ACC112 (cell line): ENCODE data around the gene SRSF2.

Experiments
- H2AFZ ChIP-seq: fragments of 200-600 bp; sonication (generic); one replicate; pipeline ENCODE4 v1.6.0; 2017; ENCODE audit warnings: antibody characterized with exemption, low read length; ENCODE audit not compliant: unreplicated experiment
- H3K27ac ChIP-seq: fragments of 200-600 bp; sonication (generic); 2 replicates; pipeline ENCODE4 v1.5.1; 2014; ENCODE audit warnings: low read depth, mild to moderate bottlenecking, antibody characterized with exemption, low read length, moderate library complexity
- H3K27me3 ChIP-seq: fragments of 200-600 bp; sonication (generic); 2 replicates; pipeline ENCODE4 v1.6.1; 2014; ENCODE audit warnings: mild to moderate bottlenecking, antibody characterized with exemption, low read length, moderate library complexity, mixed read lengths; ENCODE audit not compliant: insufficient read depth
- H3K36me3 ChIP-seq: fragments of 200-600 bp; sonication (generic); 2 replicates; pipeline ENCODE4 v1.6.1; 2016; ENCODE audit warnings: mild to moderate bottlenecking, antibody characterized with exemption, low read length, moderate library complexity, mixed read lengths; ENCODE audit not compliant: insufficient read depth
- H3K4me1 ChIP-seq: fragments of 200-600 bp; sonication (generic); one replicate; pipeline ENCODE4 v1.6.1; 2016; ENCODE audit warnings: low read length, mixed read lengths; ENCODE audit not compliant: insufficient read depth, unreplicated experiment, control insufficient read depth
- H3K4me3 ChIP-seq: fragments of 200-600 bp; sonication (generic); 2 replicates; pipeline ENCODE4 v1.5.1; 2014; ENCODE audit warnings: mild to moderate bottlenecking, low read depth, low read length
- H3K79me2 ChIP-seq: fragments of 200-600 bp; sonication (generic); one replicate; pipeline ENCODE4 v1.6.0; 2016; ENCODE audit warnings: low read length; ENCODE audit not compliant: control insufficient read depth, unreplicated experiment, insufficient read depth

The SRSF2 gene

GRCh38 chr17:76688165-76688622 lies 48.9 kb downstream of the SRSF2 start:
- peak overlapping the region; percentile 8; the same call in 1 of the 2 replicates for H3K4me3 ChIP-seq
- H3K79me2 ChIP-seq, result peaks cover 29% of the 10 kb centered on the region
- H3K27me3 ChIP-seq, result no peaks in the 10 kb centered on the region
- peak overlapping the region; percentile 90 for H3K27ac ChIP-seq
- H3K4me1 ChIP-seq, result peaks cover 34% of the 10 kb centered on the region
- no peak overlapping the region for H2AFZ ChIP-seq
- 0 out of 2 replicates have a peak, but pooled peaks cover 4% of the 10 kb centered on the region for H3K36me3 ChIP-seq

- H2AFZ ChIP-seq, result no peak overlapping the region
- no peak overlapping the region for H3K4me3 ChIP-seq
- H3K36me3 ChIP-seq, result 0 out of 2 replicates have a peak, but pooled peaks cover 4% of the 10 kb centered on the region
- peak overlapping the region; percentile 90 for H3K27ac ChIP-seq
- H3K4me1 ChIP-seq, result peaks cover 35% of the 10 kb centered on the region
- H3K79me2 ChIP-seq, result peaks cover 26% of the 10 kb centered on the region
- no peaks in the 10 kb centered on the region for H3K27me3 ChIP-seq
Observed at GRCh38 chr17:76687298-76688164, 49.6 kb downstream of the SRSF2 start.

GRCh38 chr17:76686538-76687297 lies 50.4 kb downstream of the SRSF2 start:
- Histone ChIP-seq H3K36me3 (0 out of 2 replicates have a peak, but pooled peaks cover 4% of the 10 kb centered on the region), H3K4me3 (no peak overlapping the region), H2AFZ (no peak overlapping the region), H3K27me3 (no peaks in the 10 kb centered on the region), H3K79me2 (peaks cover 19% of the 10 kb centered on the region), H3K4me1 (peaks cover 43% of the 10 kb centered on the region), H3K27ac (no peak overlapping the region; the same call in 1 of the 2 replicates)

- Histone ChIP-seq H3K27ac (no peak overlapping the region), H3K36me3 (0 out of 2 replicates have a peak, but pooled peaks cover 4% of the 10 kb centered on the region), H3K4me3 (no peak overlapping the region), H2AFZ (no peak overlapping the region), H3K4me1 (peaks cover 47% of the 10 kb centered on the region), H3K27me3 (no peaks in the 10 kb centered on the region), H3K79me2 (peaks cover 11% of the 10 kb centered on the region)
Observed at GRCh38 chr17:76685846-76686245, 51.3 kb downstream of the SRSF2 start.

- 0 out of 2 replicates have a peak, but pooled peaks cover 4% of the 10 kb centered on the region for H3K36me3 ChIP-seq
- H3K27me3 ChIP-seq, result no peaks in the 10 kb centered on the region
- H3K4me3 ChIP-seq, result no peak overlapping the region
- peaks cover 6% of the 10 kb centered on the region for H3K79me2 ChIP-seq
- no peak overlapping the region for H2AFZ ChIP-seq
- peaks cover 47% of the 10 kb centered on the region for H3K4me1 ChIP-seq
- H3K27ac ChIP-seq, result no peak overlapping the region
Observed at GRCh38 chr17:76685366-76685765, 51.8 kb downstream of the SRSF2 start.

GRCh38 chr17:76684756-76685155 lies 52.4 kb downstream of the SRSF2 start:
- Histone ChIP-seq H3K36me3 (0 out of 2 replicates have a peak, but pooled peaks cover 4% of the 10 kb centered on the region), H3K27ac (no peak overlapping the region), H3K27me3 (no peaks in the 10 kb centered on the region), H2AFZ (no peak overlapping the region), H3K4me1 (peaks cover 44% of the 10 kb centered on the region), H3K4me3 (no peak overlapping the region), H3K79me2 (peaks cover 3% of the 10 kb centered on the region)
